DOHH2 (cell line): ENCODE measurements around the gene TSSK2.

Experiments used
- CTCF ChIP-seq: fragments of 200-600 bp; sonication (generic); IDR thresholded peaks from one replicate; pipeline ENCODE4 v1.5.1; 2014; ENCODE audit warnings: antibody characterized with exemption, mild to moderate bottlenecking, low read depth, low read length; ENCODE audit not compliant: poor library complexity, severe bottlenecking
- EZH2phosphoT487 ChIP-seq: fragments of 200-600 bp; sonication (generic); IDR thresholded peaks from 2 replicates; pipeline ENCODE4 v1.6.1; 2017; ENCODE audit warnings: borderline replicate concordance, mild to moderate bottlenecking, antibody characterized with exemption, low read length, moderate library complexity, mixed read lengths

DNA sequence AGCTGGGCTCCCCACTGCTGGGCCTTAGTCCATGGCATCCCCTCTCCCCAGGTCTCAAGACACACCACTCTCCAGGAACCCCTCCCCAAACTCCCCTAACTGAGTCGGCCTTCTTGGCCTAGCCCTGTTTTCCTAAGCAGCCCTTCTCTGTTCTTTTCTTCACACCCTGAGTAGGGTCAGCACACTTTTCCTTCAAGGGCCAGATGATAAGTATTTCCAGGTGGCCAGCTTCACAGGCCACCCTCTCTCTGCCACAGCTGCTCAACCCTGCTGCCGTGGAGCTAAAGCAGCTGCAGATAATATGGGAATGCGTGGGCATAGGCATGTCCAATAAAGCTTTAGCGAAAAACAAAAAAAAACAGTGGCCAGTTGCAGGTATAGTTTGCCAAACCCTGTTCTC, 33.0 kb upstream of the TSSK2 start:
- TF ChIP-seq CTCF: no peak
- no peak for TF ChIP-seq EZH2phosphoT487
